ENCODE data around the gene COL25A1.

Gene COL25A1

DNA sequence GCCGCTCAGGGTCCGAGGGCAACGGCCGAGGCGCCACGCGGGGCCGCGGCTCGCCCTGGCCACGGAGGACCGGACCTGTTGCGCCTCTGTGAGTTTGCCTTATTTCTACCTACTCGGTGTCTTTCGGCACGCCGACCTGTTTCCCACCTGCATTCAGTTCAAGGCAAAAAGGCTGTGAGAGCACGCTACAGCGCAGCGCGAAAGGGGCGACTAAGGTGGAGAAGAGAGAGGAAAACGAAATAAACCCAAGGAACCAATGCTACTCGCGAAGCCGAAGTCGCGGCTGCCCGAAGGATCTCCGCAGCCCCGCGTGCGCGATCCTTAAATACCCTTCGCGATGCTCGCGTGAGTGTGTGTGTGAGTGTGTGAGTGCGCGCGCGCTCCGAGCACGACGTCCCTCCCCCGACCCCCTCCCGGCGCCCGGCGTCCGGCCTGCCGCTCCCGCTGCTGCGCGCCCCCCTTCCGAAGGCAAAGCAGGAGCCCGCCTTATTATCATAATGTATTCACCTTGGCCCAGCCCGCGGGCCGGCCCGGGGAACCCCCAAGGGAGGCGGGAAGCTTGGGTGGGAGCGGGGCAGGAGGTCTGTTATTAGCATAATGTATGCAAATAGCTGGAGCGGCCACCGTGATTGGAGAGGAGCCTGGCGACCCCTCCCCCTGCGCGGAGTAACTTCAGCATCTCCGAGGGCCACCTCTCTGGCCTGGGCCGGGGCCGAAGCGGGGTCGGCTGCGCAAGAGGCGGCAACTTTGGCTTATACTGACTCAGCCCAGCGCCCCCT, at the start of gene COL25A1:
Gene COL25A1, minus strand, starts transcription at position 298 of the 779 bp plus-strand sequence.
- DNase-seq, result peak; percentile 21 to 33 (median 29)

DNA sequence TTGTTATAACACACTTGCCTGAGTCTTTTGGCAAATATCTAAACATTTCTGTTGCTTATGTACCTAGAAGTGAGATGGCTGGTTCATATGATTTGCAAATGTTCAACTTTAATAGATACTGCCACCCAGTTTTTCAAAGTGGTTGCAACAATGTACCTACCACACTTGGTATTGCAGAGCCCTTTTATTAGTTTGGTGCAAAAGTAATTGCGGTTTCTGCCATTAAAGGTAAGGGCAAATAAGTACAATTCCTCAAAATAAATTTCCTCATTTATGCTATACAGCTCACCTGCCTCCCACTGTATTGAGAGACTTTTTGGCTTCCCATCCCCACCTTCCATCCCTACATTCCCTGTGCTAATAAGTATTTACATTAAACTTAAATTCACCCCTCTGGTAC, 47.7 kb upstream of the COL25A1 start:
- no peak for DNase-seq

- DNase-seq, result no peak
Observed at GRCh38 chr4:109334129-109335105, 32.0 kb upstream of the COL25A1 start.

GRCh38 chr4:109332926-109333464, 30.5 kb upstream of the COL25A1 start:
- DNase-seq, result peak; percentile 24 to 25 (median 24)

DNA sequence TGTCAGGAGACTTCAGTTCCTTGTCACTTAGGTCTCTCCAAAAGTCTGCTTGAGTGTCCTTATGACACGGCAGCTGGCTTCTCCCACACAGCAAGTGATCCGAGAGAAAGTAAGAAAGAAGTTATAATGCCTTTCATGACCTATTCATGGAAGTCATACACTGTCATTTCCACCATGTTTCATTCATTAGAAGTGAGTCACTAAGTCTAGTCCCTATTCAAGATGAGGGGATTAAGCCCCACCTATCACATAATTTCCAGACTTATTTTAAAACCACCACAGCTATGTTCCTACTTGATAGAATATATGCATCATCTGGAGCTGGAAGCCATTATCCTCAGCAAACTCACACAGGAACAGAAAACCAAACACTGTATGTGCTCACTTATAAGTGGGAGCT, 25.2 kb upstream of the COL25A1 start:
- DNase-seq, result no peak

DNA sequence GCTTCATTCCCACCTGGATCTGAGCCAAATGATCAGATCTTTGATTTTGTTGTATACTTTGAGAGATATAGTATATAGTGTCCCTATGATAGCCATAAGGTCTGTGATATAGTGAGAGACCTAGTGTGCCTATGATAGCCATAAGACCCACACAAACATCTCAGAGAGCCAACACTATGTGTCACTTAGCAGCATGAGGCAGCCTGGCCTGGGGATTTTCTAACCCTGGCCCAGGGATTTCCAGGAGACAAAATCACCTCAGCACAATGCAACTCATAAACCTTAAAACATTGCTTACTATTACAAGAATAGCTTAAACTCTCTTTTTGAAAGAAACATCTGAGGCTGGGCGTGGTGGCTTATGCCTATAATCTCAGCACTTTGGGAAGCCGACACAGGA, 23.2 kb upstream of the COL25A1 start:
- DNase-seq, result no peak

GRCh38 chr4:109323348-109323747, 20.9 kb upstream of the COL25A1 start:
- no peak for DNase-seq

- peak; percentile 15 to 46 (median 41) for DNase-seq
Observed at GRCh38 chr4:109321232-109321631, 18.8 kb upstream of the COL25A1 start.

DNA sequence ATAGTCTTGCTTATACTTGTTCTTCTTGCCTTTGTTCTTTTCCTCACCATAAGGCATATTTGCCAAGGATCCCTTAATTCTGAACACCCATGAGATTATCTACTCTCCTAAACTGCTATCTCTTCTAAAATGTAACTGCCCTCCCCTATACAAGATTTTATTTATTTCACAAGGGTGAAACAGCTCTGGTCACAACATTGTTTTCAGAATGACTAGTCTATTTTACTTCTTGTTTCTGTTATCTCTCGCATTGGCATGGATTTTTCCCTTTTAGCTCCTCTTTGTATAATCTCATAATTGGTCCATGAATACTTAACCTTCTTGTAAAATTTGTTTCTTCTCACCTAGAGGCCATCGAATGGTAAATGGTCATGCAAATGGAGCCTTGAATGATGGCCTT, 17.2 kb upstream of the COL25A1 start:
- DNase-seq, result no peak

DNA sequence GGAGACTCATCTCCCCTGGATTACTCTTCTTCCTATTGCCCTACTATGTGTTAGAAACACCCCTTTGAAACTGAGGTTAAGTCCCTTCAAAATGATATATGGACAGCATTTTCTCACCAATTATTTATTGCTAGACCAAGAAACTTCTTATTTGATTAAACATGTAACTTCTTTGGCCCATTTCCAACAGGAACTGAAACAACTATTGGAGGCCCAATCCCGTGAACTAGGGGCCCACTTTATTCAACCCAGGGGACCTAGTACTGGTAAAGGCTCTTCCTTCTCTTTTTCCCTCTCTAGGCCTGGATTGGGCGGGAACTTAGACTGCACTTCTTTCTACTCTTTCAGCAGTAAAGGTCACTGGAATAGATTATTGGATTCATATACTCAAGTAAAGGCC, 16.7 kb upstream of the COL25A1 start:
- DNase-seq, result no peak

DNA sequence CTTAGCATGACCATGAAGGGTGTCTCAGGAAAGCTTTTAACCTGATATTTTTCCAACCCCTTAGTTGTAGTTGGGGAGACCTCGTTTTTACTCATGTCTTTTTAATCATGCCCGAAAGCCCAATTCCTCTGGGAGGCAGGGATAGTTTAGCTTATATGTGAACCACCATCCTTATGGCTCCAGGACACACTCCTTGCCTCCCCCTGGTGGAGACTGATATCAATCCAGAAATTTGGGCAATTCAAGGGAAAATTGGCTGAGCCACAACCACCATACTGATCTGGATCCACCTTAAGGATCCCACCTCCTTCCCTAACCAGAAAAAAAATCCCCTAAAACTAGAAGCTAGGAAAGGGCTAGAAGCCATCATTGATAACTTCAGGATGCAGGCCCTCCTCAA, 13.4 kb upstream of the COL25A1 start:
- DNase-seq, result no peak

DNA sequence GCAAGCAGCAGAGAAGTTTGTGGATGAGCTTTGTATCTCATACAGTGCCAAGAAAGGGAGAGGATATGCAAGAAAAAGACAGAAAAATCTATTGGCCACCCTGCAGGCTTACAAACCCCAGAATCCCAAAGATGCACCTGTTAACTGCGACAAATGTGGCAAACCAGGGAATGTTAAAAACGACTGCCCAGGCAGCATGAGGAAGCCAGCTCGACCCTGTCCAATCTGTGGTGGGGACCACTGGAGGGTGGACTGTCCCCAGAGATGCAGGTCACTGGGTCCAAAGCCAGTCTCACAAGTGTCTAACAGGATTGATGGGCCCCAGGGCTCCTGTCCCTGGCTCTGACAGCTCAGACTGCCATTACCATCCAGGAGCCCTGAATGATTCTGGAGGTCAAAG, 12.9 kb upstream of the COL25A1 start:
- DNase-seq, result no peak

DNA sequence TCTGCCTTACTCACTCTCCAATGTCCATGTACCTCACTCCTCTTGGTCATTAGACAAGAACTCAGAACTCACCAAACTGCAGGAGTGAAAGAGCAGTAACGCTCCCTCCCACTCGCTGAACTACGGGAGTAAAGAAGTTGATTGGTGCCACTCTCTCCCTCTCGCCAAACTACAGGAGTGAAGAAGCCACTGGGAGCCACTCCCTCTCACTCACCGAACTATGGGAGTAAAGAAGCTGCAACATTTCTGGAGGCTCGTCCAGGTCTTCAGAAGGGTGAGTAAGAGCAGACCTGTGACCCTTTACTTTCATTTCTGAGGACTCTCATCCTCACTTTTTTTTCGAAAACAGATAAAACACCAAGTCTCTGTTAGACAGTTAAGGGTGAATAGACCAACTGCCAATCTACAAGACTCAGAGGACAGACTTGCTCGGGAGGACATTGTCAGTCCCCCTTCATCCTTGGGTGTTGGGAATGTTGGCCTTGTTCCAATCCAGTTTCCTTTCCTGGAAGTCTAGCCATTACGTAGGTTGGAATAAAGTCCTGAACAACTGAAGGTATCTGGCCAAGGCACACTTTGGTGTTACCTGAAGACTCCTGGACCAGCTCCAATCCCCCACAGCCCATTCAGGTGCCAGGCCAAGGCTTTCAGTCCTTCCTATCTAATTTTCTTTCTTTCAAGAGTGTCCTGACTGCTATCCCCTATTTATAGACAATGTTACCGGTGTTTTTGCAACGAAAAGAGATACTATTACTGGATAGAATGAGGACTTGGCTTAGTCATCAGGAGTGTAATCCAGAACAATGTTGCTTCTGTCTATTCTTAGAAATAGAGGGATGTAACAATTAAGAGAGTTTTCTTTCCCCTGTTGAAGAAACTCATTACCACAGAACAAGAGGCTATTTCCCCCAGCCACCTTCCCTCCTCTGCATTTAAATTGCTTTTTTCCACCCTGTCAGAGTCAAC, 11.0 kb upstream of the COL25A1 start:
- no peak for DNase-seq

DNA sequence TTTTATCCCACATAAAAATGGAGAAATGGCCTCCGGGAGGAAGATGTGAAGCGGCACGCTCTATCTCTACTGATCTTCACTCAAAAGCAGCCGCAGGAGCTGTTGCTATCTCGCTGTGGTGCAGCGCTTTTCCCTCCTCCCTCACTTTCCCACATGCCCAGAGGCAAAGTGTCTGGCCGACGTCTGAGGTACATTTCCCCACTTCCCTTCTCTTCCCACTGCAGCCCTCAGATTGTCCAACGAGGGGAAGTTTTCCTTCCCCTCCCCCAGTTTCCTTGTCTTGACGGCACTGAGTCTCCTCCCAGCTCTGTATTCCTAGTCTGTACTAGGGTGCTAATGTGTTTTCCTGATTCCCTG, 660 bp upstream of the COL25A1 start:
- peak; percentile 31 to 53 (median 42) for DNase-seq

DNA sequence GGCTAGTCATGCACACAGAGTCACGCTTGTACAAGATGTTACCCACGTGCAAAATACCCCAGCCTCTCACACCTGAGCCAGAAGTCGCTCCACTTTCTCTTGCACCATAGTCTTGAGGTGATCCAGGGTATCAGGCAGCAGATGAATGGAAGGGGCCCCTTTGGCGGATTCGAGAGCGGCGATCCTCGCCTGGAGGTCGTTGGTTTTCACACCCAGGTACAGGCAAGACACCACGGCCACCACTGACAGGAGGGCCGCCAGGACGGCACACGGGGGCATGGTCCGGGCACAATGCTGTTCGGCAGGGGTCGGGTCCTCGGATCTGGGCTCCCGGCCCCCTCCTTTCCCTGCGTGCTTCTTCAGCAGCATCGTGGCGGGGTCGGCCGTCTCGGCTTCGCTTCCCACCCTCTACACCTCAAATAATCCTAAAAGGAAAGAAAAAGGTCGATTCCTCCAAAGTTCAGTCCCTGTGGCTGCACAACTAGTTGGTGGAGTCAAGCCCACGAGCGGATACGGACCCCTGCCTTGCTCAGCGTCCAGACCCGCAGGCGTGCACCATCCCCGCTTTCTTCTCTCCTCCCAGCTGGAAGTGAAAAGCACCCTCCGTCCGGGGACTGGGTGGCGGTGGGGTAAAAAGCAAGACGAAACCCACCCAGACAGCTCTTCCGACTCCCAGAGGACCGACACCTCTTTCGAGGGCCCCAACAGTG, 652 bp downstream of the COL25A1 start:
- DNase-seq, result no peak

- DNase-seq, result no peak
Observed at GRCh38 chr4:109298279-109299010, 4.0 kb downstream of the COL25A1 start.

GRCh38 chr4:109296527-109296926, 5.9 kb downstream of the COL25A1 start:
- no peak for DNase-seq

GRCh38 chr4:109295081-109295480, 7.4 kb downstream of the COL25A1 start:
- DNase-seq, result no peak

DNA sequence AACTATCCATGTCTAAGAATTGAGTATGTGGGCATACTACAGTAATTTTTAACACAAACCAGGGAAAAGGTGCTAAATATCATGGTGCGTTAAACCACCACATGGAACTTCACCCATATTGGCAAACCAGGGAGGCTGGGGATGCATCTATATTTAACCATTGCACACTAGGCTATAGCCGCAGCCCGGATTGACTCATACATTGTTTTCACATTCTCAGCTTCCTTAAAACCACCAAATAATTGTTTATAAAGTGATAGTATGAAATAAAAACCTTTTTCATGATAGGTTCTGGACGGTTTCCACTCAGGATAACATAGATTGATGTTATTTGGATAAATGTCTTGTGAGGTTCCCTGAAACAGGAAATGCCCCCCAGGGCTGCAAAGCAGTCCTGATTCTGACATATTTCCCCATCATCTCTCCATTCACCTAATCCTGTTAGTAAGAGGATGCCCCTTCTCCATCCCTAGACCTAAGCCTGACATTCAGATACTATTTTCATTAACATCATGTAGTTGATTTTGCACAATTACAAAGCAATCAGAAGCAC, 7.9 kb downstream of the COL25A1 start:
- peak; percentile 4 to 24 (median 17) for DNase-seq

DNA sequence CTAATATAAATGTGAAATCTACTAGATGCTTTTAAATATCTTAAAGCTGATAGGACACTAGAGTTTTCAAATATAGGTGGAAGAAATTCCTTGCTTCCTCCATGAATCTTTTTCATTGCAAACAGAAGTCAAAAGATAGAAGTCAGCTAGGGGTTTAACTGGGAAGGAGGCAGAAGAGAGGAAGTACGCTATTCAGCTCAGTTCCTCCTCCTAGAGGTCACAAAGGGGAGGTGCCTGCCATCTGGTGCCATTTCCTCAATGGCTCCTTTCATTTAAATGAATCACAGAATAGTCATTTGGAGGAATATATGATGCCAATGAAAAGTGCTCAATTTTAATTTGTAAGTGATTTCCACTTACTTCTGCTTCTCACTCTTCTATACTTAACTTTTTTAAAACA, 8.5 kb downstream of the COL25A1 start:
- DNase-seq, result peak; percentile 73 to 83 (median 73)

Measured in suppressor macrophage treated with lipopolysaccharide for 1 hour (primary cell).